Endothelial cell (in vitro differentiated cells): Measurements from ENCODE around the gene NEGR1. TPM values are rescaled to one million over a fixed set of nuclear protein-coding genes. Genes with fewer than 3 reads are reported as not detected.

Experiments
- DNase-seq: peaks from one replicate; pipeline ENCODE4 v3.0.0; 2021; ENCODE audit warnings: low spot score
- H3K27ac Mint-ChIP-seq: one replicate; pipeline ENCODE4 v1.8.0; 2021; ENCODE audit warnings: mixed read lengths, inconsistent platforms; ENCODE audit not compliant: unreplicated experiment
- H3K27me3 Mint-ChIP-seq: one replicate; pipeline ENCODE4 v1.8.0; 2021; ENCODE audit warnings: mild to moderate bottlenecking, moderate library complexity, mixed read lengths, inconsistent platforms; ENCODE audit not compliant: unreplicated experiment
- H3K36me3 Mint-ChIP-seq: one replicate; pipeline ENCODE4 v1.8.0; 2021; ENCODE audit warnings: mild to moderate bottlenecking, low read depth, mixed read lengths, inconsistent platforms; ENCODE audit not compliant: unreplicated experiment
- H3K4me1 Mint-ChIP-seq: one replicate; pipeline ENCODE4 v1.8.0; 2021; ENCODE audit warnings: mild to moderate bottlenecking, mixed read lengths, inconsistent platforms; ENCODE audit not compliant: unreplicated experiment
- H3K4me3 Mint-ChIP-seq: one replicate; pipeline ENCODE4 v1.8.0; 2021; ENCODE audit warnings: mild to moderate bottlenecking, mixed read lengths, inconsistent platforms; ENCODE audit not compliant: unreplicated experiment
- H3K9me3 Mint-ChIP-seq: one replicate; pipeline ENCODE4 v1.8.0; 2021; ENCODE audit warnings: mixed read lengths, inconsistent platforms; ENCODE audit not compliant: unreplicated experiment
- CTCF ChIP-seq: fragments of 200-600 bp; sonication (generic); IDR thresholded peaks from one replicate; pipeline ENCODE4 v1.5.0; 2021; ENCODE audit warnings: antibody characterized with exemption; ENCODE audit not compliant: unreplicated experiment
- total RNA-seq: library from RNA; stranded (reverse); fragmentation: NEBNext Ultra II Directional; extraction: Animal tissue kit (Norgen Biotek cat#: 25700); gene quantifications from one replicate; pipeline ENCODE4 v1.2.1, GENCODE V29; 2021; ENCODE audit not compliant: unreplicated experiment

NEGR1 gene
- total RNA-seq, 1 donor from 2014 or later: 2.9 TPM

DNA sequence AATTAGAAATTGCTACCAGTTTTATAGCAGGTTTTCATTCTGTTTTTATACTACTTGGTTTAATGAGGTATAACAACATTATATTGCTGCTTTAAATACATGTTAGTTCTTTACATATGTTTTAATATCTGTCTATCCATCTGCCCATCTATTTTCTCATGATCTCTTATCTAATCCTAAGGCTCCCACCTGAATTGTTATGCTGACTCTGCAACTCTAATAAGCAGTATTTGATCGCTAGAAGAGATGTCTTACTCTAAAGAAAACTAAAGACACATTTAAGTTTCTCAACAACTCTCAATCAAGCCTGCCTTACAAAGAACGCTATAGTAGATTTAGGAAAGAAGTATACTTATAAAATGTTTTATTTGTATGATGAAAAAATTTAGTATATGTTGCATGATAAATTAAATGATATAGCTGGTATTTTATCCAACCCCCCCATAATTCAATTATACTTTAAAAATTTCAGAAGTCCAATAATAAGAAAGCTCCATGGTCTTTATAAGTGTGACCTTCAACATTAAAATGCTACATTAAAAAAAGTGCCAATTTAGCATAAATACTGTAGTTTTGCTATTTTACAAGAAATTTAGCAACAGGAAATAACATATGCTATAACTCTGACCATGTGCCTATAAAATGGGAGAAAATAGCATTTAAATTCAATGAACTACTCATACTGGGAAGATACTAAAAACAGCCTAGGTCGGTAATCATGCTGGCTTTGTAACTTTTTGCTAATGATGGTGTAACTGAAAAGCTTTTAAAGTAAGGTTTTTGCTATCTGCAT, 180.3 kb downstream of the NEGR1 start:
- Mint-ChIP-seq H3K27me3 (no peaks in the 10 kb centered on the region), H3K27ac (no peak overlapping the region), H3K4me3 (no peak overlapping the region), H3K36me3 (no peaks in the 10 kb centered on the region), H3K9me3 (no peaks in the 10 kb centered on the region), H3K4me1 (peaks cover 6% of the 10 kb centered on the region)
- no peak for DNase-seq
- TF ChIP-seq CTCF: no peak

GRCh38 chr1:72100771-72101170, 181.6 kb downstream of the NEGR1 start:
- Mint-ChIP-seq H3K4me3 (no peak overlapping the region), H3K9me3 (no peaks in the 10 kb centered on the region), H3K36me3 (no peaks in the 10 kb centered on the region), H3K27ac (no peak overlapping the region), H3K4me1 (peaks cover 4% of the 10 kb centered on the region), H3K27me3 (no peaks in the 10 kb centered on the region)
- no peak for DNase-seq
- TF ChIP-seq CTCF: no peak

DNA sequence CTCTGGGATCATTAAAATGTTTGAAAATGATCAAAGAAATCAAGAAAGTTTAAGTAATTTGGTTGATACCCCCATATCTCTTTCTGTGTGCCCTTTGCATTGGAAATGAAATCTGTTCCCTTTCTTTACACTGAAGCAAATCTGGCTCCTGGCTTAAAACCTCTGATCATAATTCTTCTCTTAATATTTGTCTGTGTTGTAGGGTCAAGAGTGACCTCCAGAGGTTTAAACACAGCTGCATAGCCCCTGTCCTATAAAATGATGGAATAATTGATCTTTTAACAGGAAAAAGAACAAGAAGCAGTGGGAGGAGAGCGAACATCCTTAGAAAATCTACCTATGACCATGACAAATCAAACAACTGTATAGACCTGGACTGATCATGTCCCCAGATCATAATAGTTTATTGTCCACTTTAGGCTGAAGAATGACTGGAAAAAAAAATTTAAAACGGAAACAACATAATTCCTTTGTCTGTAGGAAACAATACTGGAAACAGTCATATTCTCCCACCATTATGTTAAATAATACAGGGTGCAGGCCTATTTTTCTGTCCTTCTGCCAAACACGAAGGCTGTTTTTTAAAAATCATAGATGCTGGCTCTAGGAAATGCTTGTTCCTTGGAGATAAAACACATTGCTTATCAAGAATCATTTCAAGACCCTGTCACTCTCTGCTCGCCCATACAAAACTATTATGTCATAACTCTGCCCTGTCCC, 184.3 kb downstream of the NEGR1 start:
- DNase-seq: no peak
- no peaks in the 10 kb centered on the region for H3K36me3 Mint-ChIP-seq

GRCh38 chr1:72094209-72094608, 188.1 kb downstream of the NEGR1 start:
- TF ChIP-seq CTCF: no peak
- no peak for DNase-seq
- H3K36me3 Mint-ChIP-seq: no peaks in the 10 kb centered on the region
- H3K9me3 Mint-ChIP-seq: no peaks in the 10 kb centered on the region
- no peaks in the 10 kb centered on the region for H3K4me1 Mint-ChIP-seq
- H3K27ac Mint-ChIP-seq: no peak overlapping the region
- no peak overlapping the region for H3K4me3 Mint-ChIP-seq
- H3K27me3 Mint-ChIP-seq: no peaks in the 10 kb centered on the region

More for the DNA sequence above, 184.3 kb downstream of the NEGR1 start:
- no peak overlapping the region for H3K4me3 Mint-ChIP-seq
- H3K27ac Mint-ChIP-seq: no peak overlapping the region
- H3K4me1 Mint-ChIP-seq: no peaks in the 10 kb centered on the region
- no peak for TF ChIP-seq CTCF
- H3K27me3 Mint-ChIP-seq: no peaks in the 10 kb centered on the region
- no peaks in the 10 kb centered on the region for H3K9me3 Mint-ChIP-seq

DNA sequence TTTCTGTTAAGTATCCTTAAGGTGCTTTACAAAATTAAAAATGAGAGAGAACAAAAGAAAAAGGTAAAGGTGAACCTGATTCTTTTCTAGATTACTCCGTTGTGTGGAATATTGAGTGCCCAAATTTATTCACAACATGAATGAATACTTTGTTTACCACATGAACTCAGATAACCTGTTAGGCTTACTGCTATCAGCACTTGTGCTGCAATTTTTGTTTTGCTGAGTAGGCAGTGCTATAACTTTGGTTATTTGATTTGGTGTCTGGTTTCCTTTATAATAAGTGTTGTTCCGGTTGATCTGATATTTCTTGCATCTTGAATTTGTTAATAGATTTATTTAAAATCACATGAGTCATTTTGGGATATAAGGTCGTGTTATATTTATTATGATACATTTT, 195.9 kb downstream of the NEGR1 start:
- no peaks in the 10 kb centered on the region for H3K9me3 Mint-ChIP-seq
- TF ChIP-seq CTCF: no peak
- H3K36me3 Mint-ChIP-seq: no peaks in the 10 kb centered on the region
- H3K4me1 Mint-ChIP-seq: no peaks in the 10 kb centered on the region
- DNase-seq: no peak
- H3K4me3 Mint-ChIP-seq: no peak overlapping the region
- H3K27ac Mint-ChIP-seq: no peak overlapping the region
- H3K27me3 Mint-ChIP-seq: no peaks in the 10 kb centered on the region
